Measurements from ENCODE around the gene CEP44. TPM values are rescaled to one million over a fixed set of nuclear protein-coding genes. Genes with fewer than 3 reads are reported as not detected.

The CEP44 gene
- total and polyA plus RNA-seq, 2 of the 4 experiments (the other 2 are of a cell fraction): 3.5 to 9.5 TPM

- H3K79me1 ChIP-seq (ENCODE audit: low read depth in 1 of 2, low read length in 2 of 2): peaks cover 5 to 9% of the 10 kb centered on the region in 2 experiments
- no peak overlapping the region for H2BK20ac ChIP-seq (ENCODE audit: low read depth, low read length)
- H3K4me1 ChIP-seq (ENCODE audit: control insufficient read depth, insufficient read depth, low read length): no peaks in the 10 kb centered on the region
- no peak overlapping the region for H3K4me2 ChIP-seq (ENCODE audit: low read depth, low read length)
- H4K5ac ChIP-seq (ENCODE audit: low read depth, low read length): no peak overlapping the region
- H2BK120ac ChIP-seq (ENCODE audit: low read depth, low read length): no peak overlapping the region
- H3K9ac ChIP-seq (ENCODE audit: low read depth, low read length): no peak overlapping the region
- no peak overlapping the region for H3K14ac ChIP-seq (replicated peaks; ENCODE audit: low read depth, low read length)
- intact Hi-C loops (cut with micrococcal nuclease) (no loop called here), dilution Hi-C loops (cut with HindIII; ENCODE audit: low sequenced_read_pairs, unreplicated experiment) (no loop called here), in situ Hi-C loops (cut with MboI; ENCODE audit: low sequenced_read_pairs) (no loop called here)
- H3K18ac ChIP-seq (ENCODE audit: low read depth, low read length): no peak overlapping the region
- ChIA-PET POLR2A (ENCODE audit: unreplicated experiment) (no interaction called here), CTCF (interaction anchor here (0.6 kb wide), 1 partner anchor 123 kb away, joined by 3 read pairs; no protein-coding TSS in a partner anchor)
- H3K27me3 ChIP-seq (ENCODE audit: control insufficient read depth, insufficient read depth, low read length): no peaks in the 10 kb centered on the region
- no CpG with 5 or more reads among the region's 3 CpGs for WGBS, 2 experiments (ENCODE audit: extremely low coverage in 2 of 2, insufficient read length in 1 of 2)
- TF ChIP-seq NFE2L2 (IDR thresholded peaks at IDR 0.05; ENCODE audit: low read depth, low read length) (no peak), BHLHE40 (IDR thresholded peaks at IDR 0.05; ENCODE audit: low read depth, low read length) (no peak), RAD21 (IDR thresholded peaks at IDR 0.05; ENCODE audit: low read length) (no peak), CEBPB (IDR thresholded peaks at IDR 0.05; ENCODE audit: low read depth, low read length) (no peak), CTCF (conservative IDR thresholded peaks at IDR 0.05; ENCODE audit: low read depth, low read length) (no peak), POLR2A (IDR thresholded peaks at IDR 0.05; ENCODE audit: low read depth, low read length) (no peak), USF2 (IDR thresholded peaks at IDR 0.05; ENCODE audit: low read depth, low read length) (no peak), MAFK (IDR thresholded peaks at IDR 0.05; ENCODE audit: low read depth, low read length) (no peak), CHD1 (IDR thresholded peaks at IDR 0.05; ENCODE audit: low read depth, low read length) (no peak), RCOR1 (IDR thresholded peaks at IDR 0.05; ENCODE audit: insufficient replicate concordance, low read length) (no peak), RFX5 (IDR thresholded peaks at IDR 0.05; ENCODE audit: low read depth, low read length) (no peak), ELK1 (IDR thresholded peaks at IDR 0.05; ENCODE audit: borderline replicate concordance, low read depth, low read length) (no peak), FOS (IDR thresholded peaks at IDR 0.05; ENCODE audit: low read depth, low read length) (no peak), MXI1 (IDR thresholded peaks at IDR 0.05; ENCODE audit: borderline replicate concordance, low read depth, low read length) (no peak), SMC3 (IDR thresholded peaks at IDR 0.05; ENCODE audit: low read depth, low read length) (no peak), MAZ (IDR thresholded peaks at IDR 0.05; ENCODE audit: borderline replicate concordance, low read depth, low read length) (no peak)
- H3K56ac ChIP-seq (ENCODE audit: extremely low read depth, insufficient read depth, low read length): no peak overlapping the region
- no peak for DNase-seq
- ATAC-seq (ENCODE audit: low read depth): no peak
- 0 out of 2 replicates have a peak, but pooled peaks cover 3% of the 10 kb centered on the region for H3K9me1 ChIP-seq (ENCODE audit: insufficient read depth, low read length)
- H2BK5ac ChIP-seq (ENCODE audit: low read depth, low read length, poor library complexity, severe bottlenecking): no peak overlapping the region
- H4K8ac ChIP-seq (ENCODE audit: low read depth in 2 of 2, low read length in 2 of 2): no peak overlapping the region
- no peak overlapping the region for H3K4me3 ChIP-seq (ENCODE audit: insufficient read depth, low read depth, low read length)
- no peak overlapping the region for H2AK5ac ChIP-seq (ENCODE audit: low read depth, low read length)
- H4K20me1 ChIP-seq (ENCODE audit: insufficient read depth, low read length): no peaks in the 10 kb centered on the region
- H3K9me3 ChIP-seq (ENCODE audit: control insufficient read depth, insufficient read depth, low read length): no peaks in the 10 kb centered on the region
- no peak overlapping the region for H3K23ac ChIP-seq (ENCODE audit: low read depth, low read length)
- H3K4ac ChIP-seq (ENCODE audit: low read depth, low read length): no peak overlapping the region
- H4K91ac ChIP-seq (ENCODE audit: insufficient read depth, low read depth, low read length): no peak overlapping the region
- no TSS peak for BruUV-seq (replicated peaks)
- H2AK9ac ChIP-seq (replicated peaks; ENCODE audit: low read depth, low read length, poor library complexity): no peak overlapping the region
- no peak overlapping the region for H2AFZ ChIP-seq (replicated peaks; ENCODE audit: low read length, poor library complexity)
- peaks cover 2% of the 10 kb centered on the region; the same call in 1 of the 2 replicates for H3K36me3 ChIP-seq (ENCODE audit: control insufficient read depth, insufficient read depth, low read length)
- no peak overlapping the region for H2BK15ac ChIP-seq (ENCODE audit: low read depth, low read length)
- H3K27ac ChIP-seq (ENCODE audit: insufficient read depth, low read length): no peak overlapping the region
These were observed 20.3 kb upstream of the CEP44 start for GRCh38 chr4:174263445-174263736.
